Activated CD8-positive, alpha-beta memory T cell treated with anti-CD3 and anti-CD28 coated beads, Interleukin-2, amount 10 ng/mL, durations not matched to agents 7 days and 5 days (primary cell): ENCODE results near the gene SLIT3. TPM values are rescaled to one million over a fixed set of nuclear protein-coding genes. Genes with fewer than 3 reads are reported as not detected.

Experiments
- ATAC-seq: fragments of 150-1000 bp; cut with Tn5 transposase; one replicate; pipeline ENCODE4 v1.10.0; 2021; ENCODE audit warnings: moderate library complexity
- CTCF ChIA-PET: fragments of 350-600 bp; sonication (Branson Sonifier 250); formaldehyde crosslinking; loops from one replicate; lab custom pipeline; 2021; ENCODE audit warnings: antibody characterized with exemption; lab: Charles Lee
- DNase-seq: peaks from one replicate; pipeline ENCODE4 v3.0.0-alpha.2; 2020
- H3K27ac Mint-ChIP-seq: one replicate; pipeline ENCODE4 v1.8.0; 2021; ENCODE audit warnings: mild to moderate bottlenecking, mixed read lengths
- H3K27me3 Mint-ChIP-seq: one replicate; pipeline ENCODE4 v1.8.0; 2021; ENCODE audit warnings: mixed read lengths
- H3K36me3 Mint-ChIP-seq: one replicate; pipeline ENCODE4 v1.8.0; 2021; ENCODE audit warnings: mild to moderate bottlenecking, mixed read lengths
- H3K4me1 Mint-ChIP-seq: one replicate; pipeline ENCODE4 v1.8.0; 2021; ENCODE audit warnings: mixed read lengths
- H3K4me3 Mint-ChIP-seq: one replicate; pipeline ENCODE4 v1.8.0; 2021; ENCODE audit warnings: mild to moderate bottlenecking, moderate library complexity, mixed read lengths
- H3K9me3 Mint-ChIP-seq: one replicate; pipeline ENCODE4 v1.8.0; 2022; ENCODE audit warnings: low read depth, mixed read lengths
- total RNA-seq, 2 experiments: library from RNA; stranded (reverse); gene quantifications; one replicate each; pipeline ENCODE4 v1.2.3, GENCODE V29; 2021

The SLIT3 gene
- total RNA-seq, 2 experiments from 2014 or later: 0.09 TPM; not detected in 1

DNA sequence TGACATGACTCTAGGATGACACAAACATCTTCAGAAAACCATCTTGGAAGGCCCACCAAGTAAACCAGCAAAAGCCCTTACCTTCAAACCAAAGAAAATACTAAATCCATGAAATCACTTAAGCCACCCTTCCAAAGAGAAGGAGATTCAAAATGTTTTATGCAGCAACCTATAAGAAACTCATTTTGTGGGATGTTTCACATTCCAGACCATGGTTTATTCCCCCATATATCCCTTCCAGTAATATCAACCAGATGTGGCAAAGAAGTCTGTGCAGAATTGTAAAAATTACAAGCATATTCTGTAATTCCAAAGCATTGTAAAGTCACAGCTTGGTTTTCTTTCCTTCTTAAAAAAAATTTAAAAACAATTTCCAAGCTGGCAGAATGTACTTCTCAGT is 117.4 kb downstream of the SLIT3 start:
- CTCF ChIA-PET: no interaction called here
- ATAC-seq (no peak), DNase-seq (no peak)
- no peaks in the 10 kb centered on the region for H3K27me3 Mint-ChIP-seq
- no peak overlapping the region for H3K27ac Mint-ChIP-seq
- H3K4me1 Mint-ChIP-seq: no peaks in the 10 kb centered on the region
- no peak overlapping the region for H3K4me3 Mint-ChIP-seq
- no peaks in the 10 kb centered on the region for H3K9me3 Mint-ChIP-seq
- H3K36me3 Mint-ChIP-seq: no peaks in the 10 kb centered on the region

GRCh38 chr5:169182797-169183196 is 118.1 kb downstream of the SLIT3 start:
- no peaks in the 10 kb centered on the region for H3K4me1 Mint-ChIP-seq
- H3K27me3 Mint-ChIP-seq: no peaks in the 10 kb centered on the region
- H3K36me3 Mint-ChIP-seq: no peaks in the 10 kb centered on the region
- no peak overlapping the region for H3K4me3 Mint-ChIP-seq
- DNase-seq (no peak), ATAC-seq (no peak)
- no peaks in the 10 kb centered on the region for H3K9me3 Mint-ChIP-seq
- CTCF ChIA-PET: no interaction called here
- H3K27ac Mint-ChIP-seq: no peak overlapping the region

- ATAC-seq (no peak), DNase-seq (no peak)
- CTCF ChIA-PET: no interaction called here
- H3K4me3 Mint-ChIP-seq: no peak overlapping the region
- H3K4me1 Mint-ChIP-seq: no peaks in the 10 kb centered on the region
- H3K27me3 Mint-ChIP-seq: no peaks in the 10 kb centered on the region
- H3K27ac Mint-ChIP-seq: no peak overlapping the region
- H3K9me3 Mint-ChIP-seq: no peaks in the 10 kb centered on the region
- H3K36me3 Mint-ChIP-seq: no peaks in the 10 kb centered on the region
These were observed 119.1 kb downstream of the SLIT3 start for GRCh38 chr5:169181814-169182213.

DNA sequence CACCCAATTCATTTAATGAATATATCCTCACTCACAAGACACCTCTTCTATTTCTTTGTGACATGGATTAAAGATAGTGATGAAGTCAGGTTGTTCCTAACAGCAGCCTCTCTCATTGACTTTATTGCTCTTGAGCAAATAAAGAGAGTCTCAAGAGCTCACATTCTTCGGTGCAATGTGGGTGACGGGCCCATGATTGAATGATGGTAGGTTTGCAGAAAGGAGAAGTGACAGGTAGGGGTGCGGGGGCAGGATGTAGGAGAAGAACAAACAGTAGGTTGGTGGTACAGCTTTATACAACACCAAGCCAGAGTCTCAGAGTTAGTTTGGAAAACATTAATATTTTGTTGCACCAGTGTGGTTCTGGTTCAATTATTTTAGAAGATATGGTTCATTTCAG is 122.2 kb downstream of the SLIT3 start:
- no peak for DNase-seq
- Mint-ChIP-seq H3K27me3 (no peaks in the 10 kb centered on the region), H3K27ac (no peak overlapping the region), H3K4me3 (no peak overlapping the region), H3K9me3 (no peaks in the 10 kb centered on the region), H3K4me1 (no peaks in the 10 kb centered on the region), H3K36me3 (no peaks in the 10 kb centered on the region)
- ATAC-seq: no peak
- CTCF ChIA-PET: no interaction called here

- Mint-ChIP-seq H3K4me3 (no peak overlapping the region), H3K4me1 (no peaks in the 10 kb centered on the region), H3K9me3 (no peaks in the 10 kb centered on the region), H3K27me3 (no peaks in the 10 kb centered on the region), H3K27ac (no peak overlapping the region), H3K36me3 (no peaks in the 10 kb centered on the region)
- ATAC-seq: no peak
- CTCF ChIA-PET: no interaction called here
- no peak for DNase-seq
These were observed 122.7 kb downstream of the SLIT3 start for GRCh38 chr5:169178274-169178673.

- Mint-ChIP-seq H3K27ac (no peak overlapping the region), H3K27me3 (no peaks in the 10 kb centered on the region), H3K4me1 (no peaks in the 10 kb centered on the region), H3K4me3 (no peak overlapping the region), H3K9me3 (no peaks in the 10 kb centered on the region), H3K36me3 (no peaks in the 10 kb centered on the region)
- ATAC-seq (no peak), DNase-seq (no peak)
- CTCF ChIA-PET: no interaction called here
These were observed 123.9 kb downstream of the SLIT3 start for GRCh38 chr5:169176709-169177694.

GRCh38 chr5:169175733-169176132 is 125.2 kb downstream of the SLIT3 start:
- no peaks in the 10 kb centered on the region for H3K4me1 Mint-ChIP-seq

DNA sequence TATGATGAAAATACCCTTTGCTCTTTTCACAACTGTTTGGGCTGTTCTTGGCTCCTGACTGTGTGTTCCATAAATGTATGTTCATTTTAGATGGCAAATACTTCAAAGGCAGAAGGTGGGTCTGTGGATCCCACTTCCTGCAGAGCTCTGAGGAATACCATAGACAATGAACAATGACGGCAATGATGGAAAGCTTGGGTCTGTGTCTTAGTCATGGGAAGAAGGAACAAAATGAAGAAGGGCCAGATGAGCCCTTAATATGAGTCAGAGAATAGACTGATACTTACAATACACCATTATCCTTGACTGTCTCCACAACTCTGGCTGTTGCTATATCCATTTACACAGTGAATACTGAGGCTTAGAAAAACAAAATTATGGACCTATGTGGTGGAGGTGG is 126.0 kb downstream of the SLIT3 start:
- H3K36me3 Mint-ChIP-seq: no peaks in the 10 kb centered on the region
- DNase-seq (no peak), ATAC-seq (no peak)
- CTCF ChIA-PET: no interaction called here
- no peak overlapping the region for H3K27ac Mint-ChIP-seq
- no peaks in the 10 kb centered on the region for H3K4me1 Mint-ChIP-seq
- no peaks in the 10 kb centered on the region for H3K9me3 Mint-ChIP-seq
- H3K27me3 Mint-ChIP-seq: no peaks in the 10 kb centered on the region
- no peak overlapping the region for H3K4me3 Mint-ChIP-seq

More at GRCh38 chr5:169175733-169176132, 125.2 kb downstream of the SLIT3 start:
- ATAC-seq (no peak), DNase-seq (no peak)
- no peaks in the 10 kb centered on the region for H3K9me3 Mint-ChIP-seq
- no peak overlapping the region for H3K27ac Mint-ChIP-seq
- CTCF ChIA-PET: interaction anchor here (0.6 kb wide), 1 partner anchor 337 kb away, joined by 3 read pairs; no protein-coding TSS in a partner anchor
- no peaks in the 10 kb centered on the region for H3K27me3 Mint-ChIP-seq
- no peak overlapping the region for H3K4me3 Mint-ChIP-seq
- H3K36me3 Mint-ChIP-seq: no peaks in the 10 kb centered on the region

DNA sequence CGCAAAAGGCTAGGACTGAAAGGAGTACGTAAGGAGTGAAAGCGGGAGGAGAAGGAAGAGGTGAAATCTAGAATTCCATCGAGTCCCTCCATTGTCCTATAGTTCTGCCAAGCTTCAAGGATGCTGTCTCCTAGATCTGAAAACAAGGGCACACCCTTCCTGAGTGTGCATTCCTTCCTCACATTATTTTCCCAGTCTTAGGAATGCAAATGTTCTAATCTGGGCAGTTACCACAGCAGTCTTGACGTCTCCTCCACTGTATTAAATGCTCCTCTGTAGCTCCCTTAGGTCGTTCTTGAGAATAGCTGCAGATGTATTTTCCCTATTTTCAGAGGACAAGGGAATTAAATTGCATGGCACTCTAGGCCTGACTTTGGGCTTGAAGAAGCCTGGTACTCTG is 127.6 kb downstream of the SLIT3 start:
- Mint-ChIP-seq H3K27me3 (no peaks in the 10 kb centered on the region), H3K9me3 (no peaks in the 10 kb centered on the region), H3K4me1 (no peaks in the 10 kb centered on the region), H3K4me3 (no peak overlapping the region), H3K36me3 (no peaks in the 10 kb centered on the region), H3K27ac (no peak overlapping the region)
- DNase-seq (no peak), ATAC-seq (no peak)
- CTCF ChIA-PET: interaction anchor here (0.6 kb wide), 1 partner anchor 44 kb away, joined by 3 read pairs; no protein-coding TSS in a partner anchor

- no peak overlapping the region for H3K27ac Mint-ChIP-seq
- DNase-seq (no peak), ATAC-seq (no peak)
- H3K27me3 Mint-ChIP-seq: no peaks in the 10 kb centered on the region
- H3K4me1 Mint-ChIP-seq: no peaks in the 10 kb centered on the region
- CTCF ChIA-PET: no interaction called here
- no peaks in the 10 kb centered on the region for H3K9me3 Mint-ChIP-seq
- no peak overlapping the region for H3K4me3 Mint-ChIP-seq
- H3K36me3 Mint-ChIP-seq: no peaks in the 10 kb centered on the region
These were observed 129.4 kb downstream of the SLIT3 start for GRCh38 chr5:169171515-169171914.

GRCh38 chr5:169169783-169170182 is 131.2 kb downstream of the SLIT3 start:
- CTCF ChIA-PET: no interaction called here
- no peaks in the 10 kb centered on the region for H3K27me3 Mint-ChIP-seq
- ATAC-seq (no peak), DNase-seq (no peak)
- no peak overlapping the region for H3K27ac Mint-ChIP-seq
- H3K36me3 Mint-ChIP-seq: no peaks in the 10 kb centered on the region
- no peaks in the 10 kb centered on the region for H3K9me3 Mint-ChIP-seq
- no peak overlapping the region for H3K4me3 Mint-ChIP-seq
- no peaks in the 10 kb centered on the region for H3K4me1 Mint-ChIP-seq

GRCh38 chr5:169168280-169168679 is 132.7 kb downstream of the SLIT3 start:
- H3K36me3 Mint-ChIP-seq: no peaks in the 10 kb centered on the region
- H3K9me3 Mint-ChIP-seq: no peaks in the 10 kb centered on the region
- H3K27me3 Mint-ChIP-seq: no peaks in the 10 kb centered on the region
- no peak for ATAC-seq
- CTCF ChIA-PET: no interaction called here
- no peak overlapping the region for H3K27ac Mint-ChIP-seq
- no peak overlapping the region for H3K4me3 Mint-ChIP-seq
- DNase-seq: no peak
- H3K4me1 Mint-ChIP-seq: no peaks in the 10 kb centered on the region

- Mint-ChIP-seq H3K27me3 (no peaks in the 10 kb centered on the region), H3K9me3 (peaks cover 2% of the 10 kb centered on the region), H3K27ac (no peak overlapping the region), H3K4me1 (no peaks in the 10 kb centered on the region), H3K4me3 (no peak overlapping the region), H3K36me3 (no peaks in the 10 kb centered on the region)
- CTCF ChIA-PET: no interaction called here
- no peak for ATAC-seq
- DNase-seq: no peak
These were observed 134.9 kb downstream of the SLIT3 start for GRCh38 chr5:169166078-169166477.

DNA sequence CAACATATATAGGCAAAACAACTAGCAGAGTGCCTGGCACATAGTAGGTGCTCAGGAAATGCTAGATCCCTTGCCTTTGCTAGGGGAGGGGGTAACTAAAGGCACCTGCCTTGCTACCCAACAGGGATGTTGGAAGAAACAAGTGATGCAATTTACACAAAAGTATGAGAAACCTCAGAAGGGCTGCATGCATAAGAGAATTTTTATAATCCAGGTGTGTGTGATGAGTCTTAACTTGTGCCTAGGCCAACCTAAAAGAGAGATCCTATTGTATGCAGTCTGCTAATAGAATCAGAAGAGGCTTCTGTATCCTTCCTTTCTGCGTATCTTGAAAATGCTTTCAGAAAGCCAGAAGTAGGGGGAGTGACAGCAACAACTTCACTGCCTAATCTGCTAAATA is 135.9 kb downstream of the SLIT3 start:
- peaks cover 2% of the 10 kb centered on the region for H3K9me3 Mint-ChIP-seq
- no peak overlapping the region for H3K4me3 Mint-ChIP-seq
- H3K27me3 Mint-ChIP-seq: no peaks in the 10 kb centered on the region
- H3K4me1 Mint-ChIP-seq: no peaks in the 10 kb centered on the region
- H3K36me3 Mint-ChIP-seq: no peaks in the 10 kb centered on the region
- ATAC-seq (no peak), DNase-seq (no peak)
- CTCF ChIA-PET: no interaction called here
- no peak overlapping the region for H3K27ac Mint-ChIP-seq
